Common myeloid progenitor, CD34-positive (primary cell): ENCODE results near the gene ACTR1A.

Experiments
- CTCF ChIA-PET: fragments of 350-600 bp; sonication (Branson Sonifier 250); formaldehyde crosslinking; loops from one replicate; lab custom pipeline; 2021; ENCODE audit warnings: antibody characterized with exemption; lab: Charles Lee
- POLR2A ChIA-PET: fragments of 350-600 bp; sonication (Branson Sonifier 250); formaldehyde crosslinking; loops from one replicate; lab custom pipeline; 2021; ENCODE audit warnings: antibody characterized with exemption; lab: Charles Lee
- DNase-seq, 3 donors: peaks; one replicate each; pipeline versions ENCODE4 v3.0.0 to v3.0.0-alpha.2; 2013
- H3K27ac ChIP-seq, 2 experiments: 1 replicate in 1 of 2; 2 replicates in 1 of 2; pipeline ENCODE4 v1.7.0; 2013; ENCODE audit warnings: inconsistent platforms in 2 of 2, low read length in 2 of 2, mild to moderate bottlenecking in 2 of 2, low read depth in 1 of 2, moderate library complexity in 1 of 2; ENCODE audit not compliant: severe bottlenecking in 2 of 2, insufficient read depth in 1 of 2, poor library complexity in 1 of 2
- H3K27me3 ChIP-seq, 5 experiments: replicated peaks in 2 of 5; 1 replicate in 3 of 5; 2 replicates in 2 of 5; pipeline versions ENCODE4 v1.6.1 to v1.7.0; 2013; ENCODE audit warnings: low read length in 4 of 5, mild to moderate bottlenecking in 2 of 5, moderate library complexity in 2 of 5, inconsistent platforms in 1 of 5; ENCODE audit not compliant: insufficient read depth in 5 of 5, control insufficient read depth in 4 of 5
- H3K36me3 ChIP-seq, 4 experiments: 1 replicate in 2 of 4; 2 replicates in 2 of 4; pipeline versions ENCODE4 v1.6.1 to v1.7.0; 2013; ENCODE audit warnings: low read length in 3 of 4, control low read depth in 1 of 4, mild to moderate bottlenecking in 1 of 4; ENCODE audit not compliant: control insufficient read depth in 4 of 4, insufficient read depth in 4 of 4
- H3K4me1 ChIP-seq, 4 experiments: 1 replicate in 3 of 4; 2 replicates in 1 of 4; pipeline versions ENCODE4 v1.6.1 to v1.7.1; 2013; ENCODE audit warnings: low read length in 3 of 4, mild to moderate bottlenecking in 3 of 4, control low read depth in 1 of 4, inconsistent platforms in 1 of 4, moderate library complexity in 1 of 4; ENCODE audit not compliant: control insufficient read depth in 4 of 4, insufficient read depth in 4 of 4; ENCODE audit errors: control extremely low read depth in 1 of 4
- H3K4me3 ChIP-seq, 7 experiments: 1 replicate in 4 of 7; 2 replicates in 3 of 7; pipeline versions ENCODE4 v1.5.1 to v1.7.0; 2013; ENCODE audit warnings: mild to moderate bottlenecking in 7 of 7, low read length in 6 of 7, moderate library complexity in 6 of 7, inconsistent platforms in 2 of 7, low read depth in 2 of 7, control low read depth in 1 of 7; ENCODE audit not compliant: insufficient read depth in 4 of 7, control insufficient read depth in 1 of 7; ENCODE audit errors: extremely low read depth in 1 of 7
- H3K9me3 ChIP-seq, 5 experiments: 1 replicate in 4 of 5; 2 replicates in 1 of 5; pipeline versions ENCODE4 v1.6.1 to v1.7.1; 2013; ENCODE audit warnings: low read length in 4 of 5, mild to moderate bottlenecking in 2 of 5, inconsistent platforms in 1 of 5, low read depth in 1 of 5, moderate library complexity in 1 of 5; ENCODE audit not compliant: control insufficient read depth in 4 of 5, insufficient read depth in 2 of 5; ENCODE audit errors: control extremely low read depth in 1 of 5
- WGBS: methylation state at CpG from one replicate; pipeline ENCODE4 v1.1.5; 2013; ENCODE audit not compliant: insufficient coverage; 5-methylcytosine and 5-hydroxymethylcytosine counted together

Gene ACTR1A

GRCh38 chr10:102451105-102451969 is 51.2 kb downstream of the ACTR1A start, which contains the start of gene C10orf95:
Gene C10orf95 (minus strand): TSS chr10:102451543. CDS start chr10:102451093, 450 bp downstream.
- peaks cover 6 to 33% (median 21%) of the 10 kb centered on the region in 4 experiments for H3K4me1 ChIP-seq
- no peaks in the 10 kb centered on the region for H3K9me3 ChIP-seq
- H3K36me3 ChIP-seq = peaks cover 6 to 27% (median 13%) of the 10 kb centered on the region in 4 experiments
- CTCF ChIA-PET = interaction anchor here (0.9 to 4.3 kb wide), 13 partner anchors 9 to 146 kb away, joined by 3 to 23 read pairs (median 5); partner anchors contain the start of gene FBXL15
- POLR2A ChIA-PET = interaction anchor here (0.5 to 1.8 kb wide), 8 partner anchors 9 to 411 kb away, joined by 3 to 12 read pairs (median 3); no protein-coding TSS in a partner anchor
- no peak for DNase-seq
- H3K27me3 ChIP-seq = no peaks in the 10 kb centered on the region
- 29% methylated on average over 26 of the region's 28 CpGs for WGBS
- H3K27ac ChIP-seq = peak within 1 kb of the TSS in 1 of 2 experiments; percentile 83
- H3K4me3 ChIP-seq = peak within 1 kb of the TSS; percentile 75 to 98 (median 87)

GRCh38 chr10:102450374-102451104 is 52.0 kb downstream of the ACTR1A start:
- peaks cover 6 to 33% (median 21%) of the 10 kb centered on the region in 4 experiments for H3K4me1 ChIP-seq
- peak; percentile 88 to 94 (median 92) for DNase-seq
- WGBS = 0% methylated on average over 78 of the region's 104 CpGs
- H3K36me3 ChIP-seq = peaks cover 6 to 19% (median 10%) of the 10 kb centered on the region in 4 experiments
- no peaks in the 10 kb centered on the region for H3K9me3 ChIP-seq
- CTCF ChIA-PET = interaction anchor here (0.6 to 4.3 kb wide), 14 partner anchors 8 to 406 kb away, joined by 3 to 23 read pairs (median 5); partner anchors contain the start of gene FBXL15
- H3K4me3 ChIP-seq = peak overlapping the region; percentile 75 to 98 (median 87)
- peak overlapping the region; percentile 61 to 83 for H3K27ac ChIP-seq
- H3K27me3 ChIP-seq = no peaks in the 10 kb centered on the region
- POLR2A ChIA-PET = interaction anchor here (0.8 to 1.8 kb wide), 10 partner anchors 10 to 134 kb away, joined by 3 to 12 read pairs (median 4); no protein-coding TSS in a partner anchor

- Histone ChIP-seq H3K4me3 (peak overlapping the region; percentile 75 to 98 (median 87)), H3K36me3 (peaks cover 3 to 14% (median 10%) of the 10 kb centered on the region in 4 experiments), H3K4me1 (peaks cover 6 to 33% (median 21%) of the 10 kb centered on the region in 4 experiments), H3K27me3 (no peaks in the 10 kb centered on the region), H3K9me3 (no peaks in the 10 kb centered on the region), H3K27ac (peak overlapping the region; percentile 61 to 83)
- POLR2A ChIA-PET = interaction anchor here (0.8 to 1.8 kb wide), 8 partner anchors 10 to 134 kb away, joined by 3 to 12 read pairs (median 4); no protein-coding TSS in a partner anchor
- 0% methylated on average over 10 of the region's 11 CpGs for WGBS
- CTCF ChIA-PET = interaction anchor here (0.6 to 4.3 kb wide), 10 partner anchors 11 to 406 kb away, joined by 3 to 23 read pairs (median 5); partner anchors contain the start of gene FBXL15
- DNase-seq = no peak
Observed at GRCh38 chr10:102450124-102450373, 52.5 kb downstream of the ACTR1A start.

- H3K27ac ChIP-seq = peak overlapping the region; percentile 61 to 83
Observed at GRCh38 chr10:102449321-102450123, 53.0 kb downstream of the ACTR1A start.

GRCh38 chr10:102444851-102445250 is 57.7 kb downstream of the ACTR1A start:
- no CpG with 5 or more reads among the region's 2 CpGs for WGBS
- CTCF ChIA-PET = no interaction called here
- POLR2A ChIA-PET = interaction anchor here (0.7 kb wide), 1 partner anchor 771 kb away, joined by 6 read pairs; no protein-coding TSS in a partner anchor

More at GRCh38 chr10:102449321-102450123, 53.0 kb downstream of the ACTR1A start:
- WGBS = 4% methylated on average over 17 of the region's 30 CpGs
- ChIA-PET CTCF (interaction anchor here (1.2 to 4.3 kb wide), 6 partner anchors 11 to 167 kb away, joined by 3 to 23 read pairs (median 17); partner anchors contain the start of gene FBXL15), POLR2A (interaction anchor here (1.2 to 1.8 kb wide), 4 partner anchors 13 to 16 kb away, joined by 3 to 12 read pairs (median 4); no protein-coding TSS in a partner anchor)
- Histone ChIP-seq H3K27me3 (no peaks in the 10 kb centered on the region), H3K4me3 (peak overlapping the region; percentile 75 to 98 (median 87)), H3K9me3 (no peaks in the 10 kb centered on the region), H3K4me1 (peaks cover 6 to 33% (median 21%) of the 10 kb centered on the region in 4 experiments), H3K36me3 (peaks cover 3 to 14% (median 9%) of the 10 kb centered on the region in 4 experiments)
- DNase-seq = peak; percentile 84 to 89 (median 86)

GRCh38 chr10:102438374-102438773 is 64.1 kb downstream of the ACTR1A start:
- no peaks in the 10 kb centered on the region for H3K9me3 ChIP-seq
- peaks cover 0 to 7% (median 0%) of the 10 kb centered on the region in 4 experiments for H3K36me3 ChIP-seq
- ChIA-PET CTCF (interaction anchor here (1.5 to 8.3 kb wide), 2 partner anchors 11 to 15 kb away, joined by 4 to 71 read pairs; partner anchors contain the start of gene FBXL15), POLR2A (no interaction called here)
- H3K27me3 ChIP-seq = no peaks in the 10 kb centered on the region
- WGBS = 11% methylated on average over 1 of the region's 1 CpG
- peaks cover 7 to 48% (median 45%) of the 10 kb centered on the region in 4 experiments for H3K4me1 ChIP-seq
- DNase-seq = peak in 2 of 3 donors; percentile 54 to 61
- peak overlapping the region in 3 of 7 experiments; percentile 28 to 46 (median 34) for H3K4me3 ChIP-seq
- H3K27ac ChIP-seq = peak overlapping the region; percentile 25 to 66

More at GRCh38 chr10:102444851-102445250, 57.7 kb downstream of the ACTR1A start:
- Histone ChIP-seq H3K27me3 (no peaks in the 10 kb centered on the region), H3K27ac (no peak overlapping the region), H3K4me1 (peaks cover 0 to 5% (median 5%) of the 10 kb centered on the region in 4 experiments), H3K9me3 (no peaks in the 10 kb centered on the region), H3K4me3 (no peak overlapping the region), H3K36me3 (no peaks in the 10 kb centered on the region)
- no peak for DNase-seq
